ENCODE data around the gene PHAF1. TPM values are rescaled to one million over a fixed set of nuclear protein-coding genes. Genes with fewer than 3 reads are reported as not detected.

Gene PHAF1
- total RNA-seq, 2 experiments from 2014 or later = 11.3 to 14.0 TPM

GRCh38 chr16:67157892-67158635 is 48.3 kb downstream of the PHAF1 start:
- no peak for TF ChIP-seq CTCF (IDR thresholded peaks at IDR 0.05)
- Mint-ChIP-seq H3K36me3 (ENCODE audit: low read depth) (peaks cover 25% of the 10 kb centered on the region), H3K4me3 (peak overlapping the region; percentile 90), H3K9me3 (no peaks in the 10 kb centered on the region), H3K27me3 (peaks cover 25% of the 10 kb centered on the region), H3K4me1 (ENCODE audit: low read depth) (peaks cover 49% of the 10 kb centered on the region), H3K27ac (peak overlapping the region; percentile 92)
- ATAC-seq (no peak), DNase-seq (peak; percentile 13)
- intact Hi-C loops (cut with micrococcal nuclease) = loop anchor here (5.0 kb wide), 4 partner anchors 126 to 206 kb away; no protein-coding TSS in a partner anchor
- ChIA-PET POLR2A (interaction anchor here (0.6 to 5.6 kb wide), 9 partner anchors 9 to 224 kb away, joined by 3 to 67 read pairs (median 4); partner anchors contain the start of gene NOL3), CTCF (interaction anchor here (1.0 to 15.9 kb wide), 10 partner anchors 14 to 211 kb away, joined by 3 to 209 read pairs (median 4); partner anchors contain the start of genes HSF4 and NOL3)

DNA sequence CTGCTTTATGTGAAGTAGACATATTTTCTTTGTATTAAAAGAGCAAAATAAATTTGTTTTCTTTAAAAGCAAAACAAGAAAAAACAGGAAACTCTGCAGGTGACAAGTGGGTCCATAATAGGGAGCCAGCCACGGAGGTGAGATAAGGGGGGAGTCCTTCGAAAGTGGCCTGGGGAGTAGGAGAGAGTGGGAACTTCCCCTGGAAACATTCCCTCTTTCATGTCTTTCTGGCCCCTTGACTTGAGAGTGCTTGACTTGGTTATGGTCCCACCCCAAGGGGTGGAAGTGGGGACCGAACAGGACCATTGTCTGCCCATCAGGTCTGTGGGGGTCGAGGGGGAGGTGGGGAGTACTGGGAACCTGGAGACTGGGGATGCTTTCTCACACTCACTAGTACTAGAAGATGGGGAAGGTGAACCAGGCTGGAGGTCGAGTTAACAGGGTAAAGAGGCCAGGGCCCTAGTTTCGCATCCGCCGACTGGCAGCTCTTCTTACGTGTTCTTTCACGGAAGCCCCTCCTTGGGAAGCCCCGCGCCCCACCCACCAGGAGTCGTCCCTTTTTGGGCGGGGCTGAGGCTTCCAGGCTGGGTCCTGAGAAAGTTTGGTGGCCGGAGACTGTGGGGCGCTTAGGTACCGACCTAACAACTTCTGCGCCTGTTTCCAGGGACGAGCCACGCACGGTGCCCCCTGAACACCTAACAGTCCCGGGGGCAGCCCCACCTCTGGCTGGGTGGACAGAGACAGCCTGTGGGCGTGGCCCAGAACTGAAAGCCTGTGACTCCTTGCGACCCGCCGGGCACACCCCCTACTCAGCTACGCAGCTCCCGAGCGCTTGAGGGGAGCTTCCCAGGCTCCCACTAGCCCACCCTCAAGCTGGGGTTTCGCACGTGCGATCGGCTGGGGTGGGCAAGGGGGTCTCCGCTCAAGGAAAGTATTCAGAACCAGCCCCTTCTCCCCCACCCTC is 49.2 kb downstream of the PHAF1 start:
- ChIA-PET POLR2A (interaction anchor here (0.6 to 5.6 kb wide), 9 partner anchors 8 to 225 kb away, joined by 3 to 67 read pairs (median 4); partner anchors contain the start of genes B3GNT9 and NOL3), CTCF (interaction anchor here (0.8 to 15.9 kb wide), 10 partner anchors 8 to 205 kb away, joined by 3 to 209 read pairs (median 4); partner anchors contain the start of genes B3GNT9, CES3, HSF4 and NOL3)
- intact Hi-C loops (cut with micrococcal nuclease) = loop anchor here (5.0 kb wide), 4 partner anchors 127 to 207 kb away; no protein-coding TSS in a partner anchor
- H3K27me3 Mint-ChIP-seq = peaks cover 27% of the 10 kb centered on the region
- ATAC-seq (peak; percentile 63), DNase-seq (peak; percentile 94)
- H3K4me1 Mint-ChIP-seq (ENCODE audit: low read depth) = peaks cover 47% of the 10 kb centered on the region
- peak overlapping the region; percentile 90 for H3K4me3 Mint-ChIP-seq
- TF ChIP-seq CTCF (IDR thresholded peaks at IDR 0.05) = no peak
- H3K9me3 Mint-ChIP-seq = no peaks in the 10 kb centered on the region
- H3K36me3 Mint-ChIP-seq (ENCODE audit: low read depth) = peaks cover 25% of the 10 kb centered on the region
- peak overlapping the region; percentile 92 for H3K27ac Mint-ChIP-seq

DNA sequence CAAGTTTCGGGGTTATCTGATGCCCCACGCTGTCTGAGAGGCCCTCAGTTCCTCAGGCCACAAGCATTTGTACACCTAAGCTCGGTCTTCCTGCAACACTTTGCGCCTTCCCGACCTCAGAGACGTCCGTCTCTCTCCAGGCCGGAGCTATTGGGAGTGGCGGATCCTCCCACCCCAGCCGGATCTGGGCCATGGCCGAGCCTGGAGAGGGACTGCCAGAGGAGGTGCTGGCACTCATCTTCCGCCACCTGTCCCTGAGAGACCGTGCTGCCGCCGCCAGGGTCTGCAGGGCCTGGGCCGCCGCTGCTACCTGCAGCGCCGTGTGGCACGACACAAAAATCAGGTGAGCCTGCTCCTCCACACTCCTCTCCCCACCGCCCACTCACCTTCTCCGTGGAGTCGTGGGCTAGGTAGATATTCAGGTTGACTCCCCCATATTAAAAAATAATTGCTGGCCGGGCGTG is 51.9 kb downstream of the PHAF1 start:
- H3K4me3 Mint-ChIP-seq = peak overlapping the region; percentile 90
- no peak for ATAC-seq
- no peaks in the 10 kb centered on the region for H3K9me3 Mint-ChIP-seq
- intact Hi-C loops (cut with micrococcal nuclease) = no loop called here
- peaks cover 20% of the 10 kb centered on the region for H3K36me3 Mint-ChIP-seq (ENCODE audit: low read depth)
- no peak overlapping the region for H3K27ac Mint-ChIP-seq
- peak; percentile 1 for DNase-seq
- CTCF ChIA-PET = interaction anchor here (1.4 to 15.9 kb wide), 6 partner anchors 10 to 142 kb away, joined by 5 to 209 read pairs (median 18); partner anchors contain the start of genes HSF4 and NOL3
- TF ChIP-seq CTCF (IDR thresholded peaks at IDR 0.05) = no peak
- POLR2A ChIA-PET = interaction anchor here (0.8 to 5.6 kb wide), 3 partner anchors 11 to 33 kb away, joined by 3 to 67 read pairs (median 3); partner anchors contain the start of genes B3GNT9 and NOL3
- peaks cover 53% of the 10 kb centered on the region for H3K4me1 Mint-ChIP-seq (ENCODE audit: low read depth)
- peaks cover 39% of the 10 kb centered on the region for H3K27me3 Mint-ChIP-seq

DNA sequence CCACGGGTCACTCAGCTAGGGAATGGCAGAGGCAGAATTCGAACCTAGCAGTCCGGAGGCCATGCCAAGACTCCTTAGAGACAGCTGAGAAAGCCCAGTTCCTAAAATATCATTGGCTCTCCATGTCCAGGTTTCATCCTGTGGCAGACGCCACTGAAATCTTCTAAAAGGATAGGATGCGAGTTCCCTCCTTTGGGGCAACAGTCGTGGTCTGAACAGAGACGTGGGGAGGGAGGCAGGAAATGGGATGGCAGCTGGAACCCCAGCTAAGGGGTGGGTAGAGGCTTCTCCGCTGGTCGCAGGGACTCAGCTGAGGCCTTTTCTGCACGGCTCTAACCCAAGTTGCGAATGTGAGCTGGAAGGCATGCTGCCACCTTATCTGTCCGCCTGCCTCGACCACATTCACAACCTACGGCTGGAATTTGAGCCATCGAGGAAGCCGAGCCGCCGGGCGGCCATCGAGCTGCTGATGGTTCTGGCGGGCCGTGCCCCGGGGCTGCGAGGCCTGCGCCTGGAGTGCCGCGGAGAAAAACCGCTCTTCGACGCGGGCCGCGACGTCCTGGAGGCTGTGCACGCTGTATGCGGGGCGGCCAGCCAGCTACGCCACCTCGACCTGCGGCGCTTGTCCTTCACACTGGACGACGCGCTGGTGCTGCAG is 52.9 kb downstream of the PHAF1 start:
- Mint-ChIP-seq H3K27ac (no peak overlapping the region), H3K4me1 (ENCODE audit: low read depth) (peaks cover 52% of the 10 kb centered on the region), H3K9me3 (no peaks in the 10 kb centered on the region), H3K4me3 (peak overlapping the region; percentile 15), H3K36me3 (ENCODE audit: low read depth) (peaks cover 24% of the 10 kb centered on the region), H3K27me3 (peaks cover 48% of the 10 kb centered on the region)
- no peak for TF ChIP-seq CTCF (IDR thresholded peaks at IDR 0.05)
- DNase-seq (no peak), ATAC-seq (no peak)
- ChIA-PET CTCF (interaction anchor here (0.9 to 15.9 kb wide), 13 partner anchors 7 to 202 kb away, joined by 3 to 209 read pairs (median 5); partner anchors contain the start of genes CES3, HSF4 and NOL3), POLR2A (interaction anchor here (0.5 to 5.6 kb wide), 5 partner anchors 11 to 149 kb away, joined by 3 to 67 read pairs (median 3); partner anchors contain the start of genes B3GNT9 and NOL3)
- intact Hi-C loops (cut with micrococcal nuclease) = no loop called here
